Lower leg skin (tissue), 4 donors: ENCODE results near the gene APPL2. TPM values are rescaled to one million over a fixed set of nuclear protein-coding genes. Genes with fewer than 3 reads are reported as not detected.

Experiments used
- DNase-seq, 2 donors: peaks; one replicate each; pipeline ENCODE4 v3.0.0-alpha.2; 2019; ENCODE audit warnings: low spot score in 2 of 2
- H3K4me3 ChIP-seq: fragments of 200-600 bp; sonication (generic); 2 replicates; pipeline ENCODE4 v1.5.1; 2017; ENCODE audit warnings: mild to moderate bottlenecking, low read depth; ENCODE audit not compliant: poor library complexity, severe bottlenecking
- POLR2A ChIP-seq, 2 donors: fragments of 450-650 bp; IDR thresholded peaks; one replicate each; pipeline ENCODE4 v1.6.1; 2016 to 2017; ENCODE audit warnings: antibody characterized with exemption in 2 of 2, mild to moderate bottlenecking in 1 of 2, moderate library complexity in 1 of 2
- WGBS, 2 donors: methylation state at CpG; one replicate each; pipeline ENCODE4 v1.1.5; 2018; 5-methylcytosine and 5-hydroxymethylcytosine counted together
- intact Hi-C: fragments of 100-400 bp; cut with DNase I; formaldehyde crosslinking; loops from one replicate; pipeline ENCODE4 v1.15.0; 2023; ENCODE audit warnings: low total_unique reads
- total RNA-seq, 4 donors: library from RNA; depleted of rRNA; stranded (reverse); fragments of >200 nt; gene quantifications; one replicate each; pipeline ENCODE4 v1.1.0, GENCODE V29; 2016
- TF ChIP-seq, protein P1 (sequence below), 3 donors: fragments of 450-650 bp; IDR thresholded peaks; one replicate each; pipeline ENCODE4 v1.5.1; 2016; ENCODE audit warnings: antibody characterized with exemption in 3 of 3, mild to moderate bottlenecking in 3 of 3, moderate library complexity in 2 of 3

Gene APPL2, protein sequence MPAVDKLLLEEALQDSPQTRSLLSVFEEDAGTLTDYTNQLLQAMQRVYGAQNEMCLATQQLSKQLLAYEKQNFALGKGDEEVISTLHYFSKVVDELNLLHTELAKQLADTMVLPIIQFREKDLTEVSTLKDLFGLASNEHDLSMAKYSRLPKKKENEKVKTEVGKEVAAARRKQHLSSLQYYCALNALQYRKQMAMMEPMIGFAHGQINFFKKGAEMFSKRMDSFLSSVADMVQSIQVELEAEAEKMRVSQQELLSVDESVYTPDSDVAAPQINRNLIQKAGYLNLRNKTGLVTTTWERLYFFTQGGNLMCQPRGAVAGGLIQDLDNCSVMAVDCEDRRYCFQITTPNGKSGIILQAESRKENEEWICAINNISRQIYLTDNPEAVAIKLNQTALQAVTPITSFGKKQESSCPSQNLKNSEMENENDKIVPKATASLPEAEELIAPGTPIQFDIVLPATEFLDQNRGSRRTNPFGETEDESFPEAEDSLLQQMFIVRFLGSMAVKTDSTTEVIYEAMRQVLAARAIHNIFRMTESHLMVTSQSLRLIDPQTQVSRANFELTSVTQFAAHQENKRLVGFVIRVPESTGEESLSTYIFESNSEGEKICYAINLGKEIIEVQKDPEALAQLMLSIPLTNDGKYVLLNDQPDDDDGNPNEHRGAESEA
- 100 to 1,000 TPM in 3 of 4 donors, 10 to 100 TPM in 1; 76.6 to 170 (median 109) TPM for total RNA-seq

DNA sequence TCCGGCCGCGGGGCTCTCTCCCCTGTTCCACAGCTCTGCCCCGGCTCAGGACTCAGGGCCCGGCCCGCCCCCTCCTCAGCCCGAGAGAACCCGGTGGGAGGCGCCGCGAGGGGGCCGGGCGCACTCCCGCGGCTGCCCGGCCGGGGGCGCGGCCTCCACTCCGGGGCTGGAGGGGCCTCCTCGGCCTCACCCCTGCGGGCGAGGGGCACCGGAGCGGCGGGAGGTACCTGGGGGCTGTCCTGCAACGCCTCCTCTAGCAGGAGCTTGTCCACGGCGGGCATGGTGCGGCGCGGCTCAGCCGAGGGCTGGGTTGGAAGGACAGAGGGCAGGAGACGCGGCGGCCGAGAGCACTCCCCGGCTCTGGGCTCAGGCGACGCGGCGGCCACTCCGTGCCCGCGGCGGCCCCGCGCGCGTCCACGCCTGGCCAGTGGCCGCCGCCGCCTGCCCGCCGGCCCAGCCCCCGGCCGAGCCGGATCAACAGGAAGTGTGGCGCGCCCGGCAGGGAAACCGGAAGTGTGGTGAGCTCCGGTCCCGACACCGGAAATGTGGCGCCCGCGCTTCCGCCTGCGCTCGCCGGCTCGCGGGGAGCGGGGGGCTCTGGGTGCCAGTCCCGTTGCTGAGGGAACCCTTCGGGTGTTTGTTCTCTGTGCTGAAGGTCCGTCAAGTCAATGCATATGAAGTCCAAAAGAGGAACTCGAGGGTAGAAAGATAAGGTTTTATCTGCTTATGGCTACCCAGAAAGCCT lies at the start of gene APPL2:
APPL2 (minus strand) TSS at position 443 of the 745 bp plus-strand sequence; CDS start at position 281, 162 bp downstream.
- TF ChIP-seq POLR2A (IDR thresholded peaks at IDR 0.05) = no peak
- TF ChIP-seq, protein P1, sequence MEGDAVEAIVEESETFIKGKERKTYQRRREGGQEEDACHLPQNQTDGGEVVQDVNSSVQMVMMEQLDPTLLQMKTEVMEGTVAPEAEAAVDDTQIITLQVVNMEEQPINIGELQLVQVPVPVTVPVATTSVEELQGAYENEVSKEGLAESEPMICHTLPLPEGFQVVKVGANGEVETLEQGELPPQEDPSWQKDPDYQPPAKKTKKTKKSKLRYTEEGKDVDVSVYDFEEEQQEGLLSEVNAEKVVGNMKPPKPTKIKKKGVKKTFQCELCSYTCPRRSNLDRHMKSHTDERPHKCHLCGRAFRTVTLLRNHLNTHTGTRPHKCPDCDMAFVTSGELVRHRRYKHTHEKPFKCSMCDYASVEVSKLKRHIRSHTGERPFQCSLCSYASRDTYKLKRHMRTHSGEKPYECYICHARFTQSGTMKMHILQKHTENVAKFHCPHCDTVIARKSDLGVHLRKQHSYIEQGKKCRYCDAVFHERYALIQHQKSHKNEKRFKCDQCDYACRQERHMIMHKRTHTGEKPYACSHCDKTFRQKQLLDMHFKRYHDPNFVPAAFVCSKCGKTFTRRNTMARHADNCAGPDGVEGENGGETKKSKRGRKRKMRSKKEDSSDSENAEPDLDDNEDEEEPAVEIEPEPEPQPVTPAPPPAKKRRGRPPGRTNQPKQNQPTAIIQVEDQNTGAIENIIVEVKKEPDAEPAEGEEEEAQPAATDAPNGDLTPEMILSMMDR (IDR thresholded peaks at IDR 0.05) = no peak
- H3K4me3 ChIP-seq = peak within 1 kb of the TSS; percentile 90
- intact Hi-C loops = no loop called here
- WGBS, 2 donors = 0 to 1% methylated on average over 16 to 26 of the region's 80 CpGs
- DNase-seq = peak; percentile 84 to 97

DNA sequence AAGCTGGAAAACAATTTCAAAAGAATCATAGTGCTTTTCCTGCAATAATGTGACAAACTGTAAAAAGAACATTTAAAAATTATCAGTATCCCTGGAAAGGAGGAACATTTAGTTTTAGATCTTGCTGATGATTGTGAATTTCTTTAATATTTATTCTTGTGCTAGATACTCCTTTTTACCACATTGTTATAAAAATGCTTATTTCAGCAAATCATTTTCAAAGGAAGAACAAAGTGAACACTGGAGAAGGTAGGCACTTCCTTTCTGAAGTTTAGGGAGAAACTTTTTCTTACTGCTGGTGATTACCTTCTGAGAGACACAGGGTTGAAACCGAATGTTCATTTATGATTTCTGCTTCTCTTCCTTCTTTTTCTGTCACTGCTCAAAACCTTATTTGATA lies 49.4 kb upstream of the APPL2 start:
- intact Hi-C loops = no loop called here
- 85 to 95% methylated on average over 1 of the region's 1 CpG for WGBS, 2 donors
- DNase-seq = no peak
- TF ChIP-seq, protein P1 (IDR thresholded peaks at IDR 0.05) = no peak
- no peak for TF ChIP-seq POLR2A (IDR thresholded peaks at IDR 0.05)
- H3K4me3 ChIP-seq = no peak overlapping the region

DNA sequence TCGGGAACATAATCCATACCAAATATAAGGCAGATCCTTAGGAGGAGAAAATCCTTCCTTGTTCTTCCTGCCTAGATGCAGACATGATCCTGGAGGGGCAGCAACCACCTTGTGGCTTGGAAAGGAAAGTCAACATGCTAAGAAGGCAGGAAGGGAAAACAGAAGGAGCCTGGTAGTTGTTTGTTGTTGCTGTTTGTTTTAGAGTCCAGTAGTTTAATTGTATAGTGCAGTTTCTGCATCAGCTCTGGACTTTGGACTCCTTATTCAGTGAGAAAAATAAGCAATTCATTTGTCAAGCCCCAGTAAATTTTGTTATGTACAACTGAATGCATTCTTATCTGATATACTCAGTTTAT lies 45.7 kb upstream of the APPL2 start:
- no peak overlapping the region for H3K4me3 ChIP-seq
- TF ChIP-seq POLR2A (IDR thresholded peaks at IDR 0.05) = no peak
- TF ChIP-seq, protein P1 (IDR thresholded peaks at IDR 0.05) = no peak
- intact Hi-C loops = no loop called here
- 91 to 93% methylated on average over 1 of the region's 1 CpG for WGBS, 2 donors
- DNase-seq = no peak

DNA sequence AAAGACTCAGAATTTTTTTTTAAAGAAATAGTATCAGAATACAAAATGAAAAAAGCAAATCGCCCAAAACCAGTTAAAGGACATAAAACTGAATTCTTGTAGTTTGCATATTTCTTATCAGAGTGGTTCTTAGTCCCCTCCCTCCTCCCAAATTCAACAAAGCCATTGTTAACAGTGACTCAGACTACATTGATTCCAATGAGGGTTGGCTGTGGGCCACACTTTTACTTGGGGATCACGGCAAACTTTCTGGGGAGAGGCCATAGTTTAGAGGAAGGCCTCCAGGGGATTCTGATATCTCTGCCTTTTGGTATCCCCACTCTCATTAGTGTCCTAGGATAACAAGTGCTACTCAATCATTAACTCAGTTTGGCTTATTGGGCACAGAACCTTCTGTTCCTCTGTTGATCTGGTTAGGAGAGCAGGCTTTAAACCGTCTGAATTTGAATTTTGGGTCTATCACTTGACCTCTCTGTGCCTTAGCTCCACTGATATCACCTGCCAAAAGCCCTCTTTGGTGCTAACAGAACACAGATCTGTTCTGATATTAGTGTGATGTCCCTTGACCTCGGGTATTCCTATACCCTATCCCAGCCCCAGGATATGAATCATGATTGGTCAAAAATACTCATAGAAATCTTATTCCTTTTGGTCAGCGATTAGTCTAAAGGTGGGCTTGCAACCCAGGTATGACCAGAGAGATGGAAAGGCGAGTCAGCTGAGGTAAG lies 45.2 kb upstream of the APPL2 start:
- TF ChIP-seq POLR2A (IDR thresholded peaks at IDR 0.05) = no peak
- TF ChIP-seq, protein P1 (IDR thresholded peaks at IDR 0.05) = no peak
- intact Hi-C loops = no loop called here
- WGBS, 2 donors = 77 to 78% methylated on average over 6 of the region's 6 CpGs

DNA sequence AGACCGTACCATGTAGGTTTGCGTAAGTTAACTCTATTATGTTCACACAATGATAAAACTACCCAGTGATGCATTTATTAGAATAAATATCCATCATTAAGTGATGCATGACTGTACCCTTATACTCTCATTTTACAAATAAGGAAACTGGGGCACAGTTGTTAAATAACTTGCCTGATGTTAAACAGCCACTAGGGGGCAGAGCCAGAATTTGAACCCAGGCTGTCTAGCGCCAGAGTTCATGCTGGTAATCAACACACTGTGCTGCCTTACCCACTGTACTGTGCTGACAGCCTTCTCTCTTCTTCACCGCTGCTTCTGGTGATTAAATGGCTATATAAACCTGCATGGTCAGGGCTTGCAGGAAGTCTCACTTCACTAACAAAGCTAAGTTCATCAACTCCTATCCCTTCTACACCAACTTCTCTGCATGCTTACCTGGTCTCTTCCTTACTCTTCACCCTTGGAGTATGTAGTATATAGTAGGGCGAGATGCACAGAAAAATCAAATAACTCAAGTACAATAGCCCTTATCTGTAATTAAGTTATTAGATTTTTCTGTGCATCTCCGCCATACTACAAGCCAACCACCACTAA lies 43.6 kb upstream of the APPL2 start:
- intact Hi-C loops = no loop called here
- DNase-seq = no peak
- no peak for TF ChIP-seq POLR2A (IDR thresholded peaks at IDR 0.05)
- TF ChIP-seq, protein P1 (IDR thresholded peaks at IDR 0.05) = no peak
- no peak overlapping the region for H3K4me3 ChIP-seq
- WGBS, 2 donors = 88 to 90% methylated on average over 6 of the region's 6 CpGs

More for the DNA sequence above, 45.2 kb upstream of the APPL2 start:
- H3K4me3 ChIP-seq = no peak overlapping the region
- no peak for DNase-seq
